Superior temporal gyrus (tissue), 1 donor: Measurements from ENCODE around the gene MICALL2.
A peak's percentile ranks its signal among the peaks of the same experiment; 100 is the strongest.

Experiments used
- DNase-seq: peaks from one replicate; pipeline ENCODE4 v3.0.0-alpha.2; 2016; ENCODE audit errors: extremely low spot score

MICALL2 gene

DNA sequence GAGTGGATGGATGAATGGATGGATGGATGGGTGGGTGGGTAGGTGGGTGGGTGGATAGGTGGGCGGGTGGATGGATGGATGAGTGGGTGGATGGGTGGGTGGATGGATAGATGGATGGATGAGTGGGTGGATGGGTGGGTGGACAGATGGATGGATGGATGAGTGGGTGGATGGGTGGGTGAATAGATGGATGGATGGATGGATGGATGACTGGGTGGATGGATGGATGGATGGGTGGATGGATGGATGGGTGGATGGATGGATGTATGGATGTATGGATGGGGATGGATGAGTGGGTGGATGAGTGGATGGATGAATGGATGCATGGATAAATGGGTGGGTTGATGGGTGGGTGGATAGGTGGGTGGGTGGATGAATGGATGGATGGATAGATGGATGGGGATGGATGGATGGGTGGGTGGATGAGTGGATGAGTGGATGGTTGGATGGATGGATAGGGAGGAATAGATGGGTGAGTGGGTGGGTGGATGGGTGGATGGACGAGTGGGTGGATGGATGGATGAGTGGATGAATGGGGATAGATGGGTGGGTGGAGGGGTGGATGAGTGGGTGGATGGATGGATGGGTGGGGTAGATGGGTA is 43.8 kb downstream of the MICALL2 start:
- DNase-seq: no peak

DNA sequence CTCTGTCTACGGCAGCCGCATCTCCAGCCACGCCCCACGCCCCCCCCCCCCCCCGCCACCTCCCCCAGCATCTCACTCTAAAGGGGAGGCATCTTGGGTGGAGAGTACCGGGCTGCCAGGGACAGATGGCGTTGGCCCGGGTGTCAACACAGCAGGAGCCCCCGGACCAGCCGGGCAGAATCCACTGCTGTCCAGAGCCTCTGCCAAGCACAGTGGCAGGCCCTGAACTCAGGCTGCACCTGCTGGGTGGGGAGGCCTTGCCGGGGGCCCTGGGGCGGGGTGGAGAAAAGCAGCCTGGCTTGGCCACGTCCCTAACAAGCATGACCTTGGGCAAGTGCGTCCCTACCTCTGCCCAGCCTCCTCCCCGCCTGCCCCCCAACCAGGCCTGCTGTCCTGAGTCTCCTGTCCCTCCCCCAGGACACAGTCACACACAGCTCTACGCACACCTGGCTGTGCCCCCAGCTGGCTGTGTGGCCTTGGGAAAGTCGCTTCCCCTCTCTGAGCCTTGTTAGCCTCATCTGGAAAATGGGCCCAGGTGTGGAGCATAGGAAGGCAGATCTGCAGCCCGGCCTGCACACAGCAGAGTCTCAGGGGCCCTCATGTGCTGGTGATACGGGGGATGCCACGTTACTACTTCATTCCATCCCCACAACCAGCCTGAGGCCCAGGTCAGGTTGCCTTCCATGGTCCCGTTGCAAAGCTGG is 45.2 kb downstream of the MICALL2 start:
- DNase-seq: no peak

- DNase-seq: peak; percentile 65
Measured at GRCh38 chr7:1412322-1413261, 46.7 kb downstream of the MICALL2 start.

GRCh38 chr7:1411414-1411813 is 47.9 kb downstream of the MICALL2 start:
- no peak for DNase-seq

- no peak for DNase-seq
Measured at GRCh38 chr7:1410992-1411391, 48.3 kb downstream of the MICALL2 start.

DNA sequence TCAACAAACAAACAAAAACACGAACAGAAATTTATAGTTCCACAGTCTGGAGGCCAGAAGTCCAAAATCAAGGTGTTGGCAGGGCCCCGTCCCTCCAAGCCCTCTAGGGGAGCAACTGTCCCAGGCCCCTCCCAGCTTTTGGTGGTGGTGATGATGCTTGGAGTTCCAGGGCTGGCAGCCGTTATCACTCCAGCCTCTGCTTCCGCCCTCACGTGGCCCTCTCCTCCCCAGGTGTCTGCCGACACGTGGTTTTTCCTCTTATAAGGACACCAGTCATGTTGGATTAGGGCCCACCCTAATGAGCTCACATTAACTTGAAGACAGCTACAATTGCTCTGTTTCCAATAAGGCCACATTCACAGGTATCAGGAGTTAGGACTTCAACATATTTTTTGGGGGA is 49.7 kb downstream of the MICALL2 start:
- no peak for DNase-seq

GRCh38 chr7:1408466-1408865 is 50.8 kb downstream of the MICALL2 start:
- DNase-seq: no peak

DNA sequence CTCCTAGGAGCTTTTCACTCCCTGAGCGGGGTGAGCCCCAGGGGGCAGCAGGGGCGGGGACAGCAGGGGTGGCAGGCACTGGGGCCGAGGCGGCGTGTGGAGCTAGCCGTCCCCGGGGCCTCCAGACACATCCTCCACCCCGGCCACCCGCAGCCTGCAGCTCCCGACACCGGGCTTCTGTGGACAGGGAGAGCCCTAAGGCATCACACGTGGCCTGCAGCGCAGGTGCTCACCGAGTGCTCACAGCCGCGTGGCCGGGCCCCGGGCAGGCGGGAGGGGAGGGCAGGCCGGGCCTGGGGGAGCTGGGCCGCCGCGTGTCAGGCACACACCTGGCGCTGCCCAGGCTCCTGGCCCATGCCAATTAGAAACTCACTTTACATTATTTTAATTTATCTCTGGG is 51.4 kb downstream of the MICALL2 start:
- no peak for DNase-seq

DNA sequence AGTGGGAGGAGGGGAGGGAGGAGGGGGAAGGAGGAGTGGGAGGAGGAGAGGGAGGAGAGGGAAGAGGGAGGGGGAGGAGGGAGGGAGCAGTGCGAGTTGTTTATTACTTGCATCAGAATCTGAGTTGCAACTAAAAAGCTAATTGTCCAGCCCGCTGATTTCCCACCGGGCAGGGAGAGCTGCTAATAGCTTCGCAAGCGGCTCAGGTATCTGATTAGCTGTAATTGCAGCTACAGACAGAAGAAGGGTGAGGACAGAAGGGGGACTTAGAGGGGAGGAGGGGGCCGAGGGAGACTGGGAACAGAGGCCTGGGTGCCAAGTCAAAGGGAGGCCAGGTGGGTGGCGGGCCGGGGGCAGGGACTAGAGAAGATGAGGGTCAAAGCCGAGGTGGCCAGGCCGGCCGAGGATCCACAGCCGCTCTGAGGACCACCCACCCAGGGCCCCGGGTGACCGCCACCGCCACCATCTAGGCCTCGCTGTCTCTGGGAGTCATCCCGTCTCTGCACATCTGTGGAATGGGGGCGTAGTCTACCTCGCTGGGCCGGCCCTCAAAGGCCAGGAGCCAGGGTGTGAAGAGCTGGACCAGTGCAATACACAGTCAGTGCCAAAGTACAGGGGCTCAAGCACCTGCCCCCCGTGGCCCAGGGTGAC is 54.2 kb downstream of the MICALL2 start:
- DNase-seq: no peak

DNA sequence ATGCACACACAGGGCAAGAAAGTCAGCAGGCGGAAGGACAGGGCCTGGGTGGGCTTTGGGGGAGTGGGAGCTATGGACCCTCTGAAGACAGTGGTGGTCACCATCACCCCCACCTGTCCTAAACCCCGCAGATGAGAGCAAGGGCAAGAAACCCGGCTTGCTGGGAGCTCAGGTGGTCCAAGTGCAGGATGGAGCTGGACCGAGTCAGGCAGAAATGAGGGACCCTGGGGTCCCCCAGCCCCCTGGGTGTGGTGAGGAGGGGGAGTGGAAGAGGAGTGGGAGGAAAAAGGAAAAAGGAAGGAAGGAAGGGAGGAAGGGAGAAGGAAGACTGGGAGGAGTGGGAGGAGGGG is 54.8 kb downstream of the MICALL2 start:
- DNase-seq: no peak

DNA sequence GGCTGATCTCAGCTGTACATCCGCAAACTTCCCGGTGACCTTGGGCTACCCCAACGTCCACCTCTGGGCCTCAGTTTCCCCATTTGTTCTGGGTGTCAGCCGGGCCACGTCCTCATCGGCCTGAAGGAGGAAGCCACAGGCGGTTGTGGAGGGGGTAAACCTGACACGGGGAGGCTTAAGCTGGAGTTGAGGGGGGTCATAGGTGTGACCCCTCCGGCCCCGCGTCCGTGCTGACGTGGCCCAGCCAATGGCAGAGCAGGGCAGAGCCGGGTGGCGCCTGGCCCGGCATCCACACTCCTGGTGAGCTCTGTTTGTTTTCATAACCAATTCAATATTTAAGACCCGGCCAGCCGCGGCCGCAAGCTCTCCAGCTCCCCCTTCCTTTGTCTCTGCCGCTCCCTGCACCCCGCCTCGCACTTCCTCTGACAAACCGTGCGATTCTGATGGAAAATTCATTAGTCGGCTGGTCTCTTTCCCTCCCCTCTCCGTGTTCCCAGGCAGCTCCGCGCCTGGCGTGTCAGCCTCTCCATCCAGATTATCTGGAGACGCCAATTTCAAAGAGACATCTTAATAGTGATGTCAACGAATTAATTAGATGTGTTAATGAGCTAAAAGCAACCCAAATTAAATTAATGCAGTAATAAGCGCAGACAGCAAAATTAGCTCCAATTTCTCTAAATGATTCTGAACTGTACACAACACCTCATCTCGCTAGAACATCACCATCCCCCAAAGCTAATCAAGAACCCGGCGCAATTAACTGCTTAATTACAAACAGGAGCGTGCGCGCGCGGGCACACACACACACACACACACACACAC is 55.4 kb downstream of the MICALL2 start:
- DNase-seq: peak; percentile 6

DNA sequence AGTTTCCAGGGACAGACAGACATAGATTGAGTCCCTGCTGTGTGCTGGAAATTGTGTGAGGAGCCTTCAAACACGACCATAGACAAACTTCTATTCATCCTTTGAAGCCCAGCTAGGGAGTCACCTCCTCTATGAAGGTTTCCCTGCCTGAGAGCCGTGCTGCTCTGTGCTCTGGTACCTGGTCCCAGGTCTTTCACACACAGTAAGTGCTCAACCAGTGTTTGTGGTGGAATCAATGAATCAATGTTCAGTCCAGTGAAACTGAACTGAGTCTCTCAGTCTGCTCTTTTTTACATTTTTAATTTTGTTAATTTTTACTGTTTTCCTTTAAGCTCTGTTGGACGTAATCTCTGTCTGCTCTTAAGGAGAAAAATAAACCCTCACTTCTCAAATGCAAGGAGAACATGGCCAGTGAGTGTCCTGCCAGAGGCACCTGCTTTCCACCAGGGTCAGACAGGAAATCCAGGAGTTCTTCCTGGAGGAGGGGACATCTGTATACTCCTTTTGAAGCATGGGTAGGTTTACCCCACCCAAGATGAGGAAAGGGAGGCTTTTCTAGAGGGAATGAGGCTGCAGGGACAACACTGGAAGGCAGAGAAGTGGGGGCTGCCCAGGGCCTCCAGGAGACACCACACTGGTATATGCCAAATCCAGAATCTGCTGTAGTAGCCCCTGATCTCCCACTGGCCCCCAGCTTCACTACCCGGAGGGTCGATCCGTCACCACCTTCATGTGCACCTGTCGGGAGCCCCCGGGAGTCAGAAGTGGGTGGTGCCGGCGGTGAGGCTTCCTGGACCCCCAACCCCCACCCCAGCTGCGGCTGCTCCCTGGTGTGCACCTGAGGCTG is 56.3 kb downstream of the MICALL2 start:
- DNase-seq: no peak

GRCh38 chr7:1402110-1402790 is 57.0 kb downstream of the MICALL2 start:
- DNase-seq: no peak

DNA sequence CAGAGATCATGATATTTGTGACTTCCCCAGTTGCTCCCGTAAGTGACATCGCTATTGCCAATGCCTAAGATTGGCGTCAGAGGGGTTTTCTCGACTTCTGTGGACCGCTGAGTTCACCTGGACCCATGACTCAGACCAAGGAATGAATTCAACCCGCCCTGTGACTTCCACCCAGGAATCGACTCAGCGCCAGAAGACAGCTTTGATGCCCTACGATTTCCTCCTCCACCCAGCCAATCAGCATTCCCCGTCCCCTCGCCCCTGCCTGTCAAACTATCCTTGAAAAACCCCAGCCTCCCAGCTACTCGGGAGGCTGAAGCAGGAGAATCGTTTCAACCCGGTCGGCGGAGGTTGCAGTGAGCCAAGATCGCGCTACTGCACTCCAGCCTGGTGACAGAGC is 58.3 kb downstream of the MICALL2 start:
- no peak for DNase-seq

DNA sequence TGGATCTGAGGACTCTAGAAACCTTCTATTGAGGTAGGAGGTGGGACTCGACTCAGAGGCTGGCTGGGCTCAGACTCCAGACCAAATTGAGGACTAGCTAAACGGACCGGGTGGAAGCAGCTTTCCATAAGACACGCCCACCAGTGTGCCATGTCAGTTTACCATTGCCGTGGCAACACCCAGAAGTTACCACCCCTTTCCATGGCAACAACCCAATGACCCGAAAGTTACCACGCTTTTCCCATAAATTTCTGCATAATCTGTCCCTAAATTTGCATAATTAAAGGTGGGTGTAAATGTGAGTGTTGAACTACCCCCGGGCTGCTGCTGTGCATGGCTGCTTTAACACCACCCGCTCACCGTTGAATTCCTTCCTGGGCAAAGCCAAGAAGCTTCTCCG is 58.9 kb downstream of the MICALL2 start:
- no peak for DNase-seq

GRCh38 chr7:1397491-1398327 is 61.6 kb downstream of the MICALL2 start:
- DNase-seq: no peak

DNA sequence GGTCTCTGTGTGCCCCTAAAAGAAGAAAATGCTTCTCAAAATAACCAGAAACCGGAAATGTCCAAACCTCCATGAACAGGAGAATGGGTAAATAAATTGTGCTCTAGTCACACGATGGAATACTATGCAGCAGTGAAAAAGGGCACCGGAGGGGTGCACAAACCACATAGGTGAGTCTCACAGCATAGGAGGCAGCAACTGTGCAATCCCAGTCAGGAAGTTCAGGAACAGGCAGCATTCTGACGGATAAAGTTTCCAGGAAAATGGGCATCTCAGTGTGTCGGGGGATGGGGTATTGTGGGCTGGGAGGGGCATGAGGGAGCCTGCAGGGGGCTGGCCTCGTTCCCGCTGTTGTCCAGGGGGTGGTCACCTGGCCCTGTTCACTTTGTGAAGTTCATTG is 63.1 kb downstream of the MICALL2 start:
- no peak for DNase-seq

DNA sequence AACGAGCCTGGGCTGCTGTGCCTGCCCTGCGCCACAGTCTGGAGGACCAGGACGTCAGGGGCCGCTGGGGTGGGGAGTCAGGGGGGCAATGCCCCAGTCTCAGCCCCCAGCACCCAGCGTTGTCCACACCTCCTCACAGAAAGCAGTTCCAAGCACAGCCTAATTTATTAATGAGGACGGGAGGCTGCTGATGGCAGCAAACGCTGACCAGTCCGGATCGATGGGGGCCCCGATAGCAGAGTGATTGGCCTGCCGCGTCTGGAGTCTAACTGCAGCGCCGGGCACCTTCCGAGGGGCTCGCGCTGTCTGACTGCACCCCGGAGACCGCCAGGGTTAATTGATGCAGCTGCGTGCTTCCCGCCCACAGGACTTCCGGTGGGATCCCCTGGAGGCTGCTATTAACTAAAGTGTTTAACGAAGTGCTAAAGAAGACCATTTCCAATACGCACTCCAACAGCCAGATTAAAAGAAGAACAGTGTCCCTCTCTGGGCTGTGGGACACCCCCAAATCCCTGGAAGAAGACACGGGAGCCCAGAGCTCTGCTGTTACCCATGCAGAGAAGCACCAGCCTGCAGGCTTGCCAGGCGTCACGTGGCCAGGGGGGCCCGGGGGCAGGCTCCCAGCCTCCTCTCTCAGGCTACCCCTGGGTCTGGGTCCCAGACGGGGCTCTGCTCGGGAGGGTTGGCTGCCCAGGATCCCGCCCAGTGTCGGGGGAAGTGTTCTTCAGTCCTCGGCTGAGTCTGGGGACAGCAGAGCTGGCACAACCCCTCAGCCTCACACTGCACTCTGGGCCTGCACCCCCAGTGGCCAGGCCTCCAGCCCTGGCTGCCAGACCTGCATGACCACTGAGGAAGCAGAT is 63.8 kb downstream of the MICALL2 start:
- DNase-seq: no peak
